ENCODE data around the gene IGSF9.
"Not testable (repeated sequence)": the region's sequence is repeated elsewhere in the genome, so short reads cannot be mapped to it uniquely, and the experiment has no call there.

Gene IGSF9

GRCh38 chr1:159921251-159921650 is 24.2 kb downstream of the IGSF9 start:
- DNase-seq: no peak

- DNase-seq: no peak
These were observed 24.8 kb downstream of the IGSF9 start for GRCh38 chr1:159920651-159921050.

GRCh38 chr1:159920202-159920601 is 25.2 kb downstream of the IGSF9 start:
- DNase-seq: no peak

- DNase-seq: no peak
These were observed 26.1 kb downstream of the IGSF9 start for GRCh38 chr1:159919236-159919865.

- DNase-seq: no peak
These were observed 26.8 kb downstream of the IGSF9 start for GRCh38 chr1:159918352-159919200.

GRCh38 chr1:159917533-159918351 is 27.7 kb downstream of the IGSF9 start:
- peak in 5 of 56 donors; percentile 10 to 32 (median 18) for DNase-seq

GRCh38 chr1:159916242-159917051 is 29.0 kb downstream of the IGSF9 start:
- DNase-seq: peak in 6 of 56 donors; percentile 10 to 49 (median 30)

GRCh38 chr1:159915571-159916241 is 29.7 kb downstream of the IGSF9 start:
- peak in 2 of 56 donors; percentile 22 to 29 for DNase-seq

- DNase-seq: no peak
These were observed 31.0 kb downstream of the IGSF9 start for GRCh38 chr1:159914252-159915018.

GRCh38 chr1:159913451-159914192 is 31.8 kb downstream of the IGSF9 start:
- no peak for DNase-seq

GRCh38 chr1:159911326-159912070 is 33.9 kb downstream of the IGSF9 start:
- DNase-seq: no peak

GRCh38 chr1:159908031-159908940 is 37.1 kb downstream of the IGSF9 start:
- no peak for DNase-seq

GRCh38 chr1:159906960-159907359 is 38.5 kb downstream of the IGSF9 start:
- DNase-seq: no peak

- DNase-seq: not testable (repeated sequence)
These were observed 41.4 kb downstream of the IGSF9 start for GRCh38 chr1:159904036-159904435.

GRCh38 chr1:159902541-159902940 is 42.9 kb downstream of the IGSF9 start:
- DNase-seq: no peak

GRCh38 chr1:159900755-159901360 is 44.6 kb downstream of the IGSF9 start:
- DNase-seq: no peak

All from amygdala (tissue), 56 donors.